ENCODE results near the gene ADORA3.

Gene ADORA3

GRCh38 chr1:111538343-111539025, 35.1 kb upstream of the ADORA3 start:
- no peak for TF ChIP-seq CTCF (conservative IDR thresholded peaks at IDR 0.05)
- no peak overlapping the region for H3K27ac ChIP-seq

- no peak for TF ChIP-seq CTCF (conservative IDR thresholded peaks at IDR 0.05)
- no peak overlapping the region for H3K27ac ChIP-seq
These were observed 32.1 kb upstream of the ADORA3 start for GRCh38 chr1:111535256-111536191.

GRCh38 chr1:111520053-111520452, 16.6 kb upstream of the ADORA3 start:
- TF ChIP-seq CTCF (conservative IDR thresholded peaks at IDR 0.05), result no peak
- H3K27ac ChIP-seq, result no peak overlapping the region

- no peak overlapping the region for H3K27ac ChIP-seq
- TF ChIP-seq CTCF (conservative IDR thresholded peaks at IDR 0.05), result no peak
These were observed 14.2 kb upstream of the ADORA3 start for GRCh38 chr1:111517469-111518225.

- TF ChIP-seq CTCF (conservative IDR thresholded peaks at IDR 0.05), result no peak
These were observed 12.6 kb upstream of the ADORA3 start for GRCh38 chr1:111516005-111516535.

GRCh38 chr1:111515291-111516004, 12.0 kb upstream of the ADORA3 start:
- TF ChIP-seq CTCF (conservative IDR thresholded peaks at IDR 0.05), result no peak
- no peak overlapping the region for H3K27ac ChIP-seq

More at GRCh38 chr1:111516005-111516535, 12.6 kb upstream of the ADORA3 start:
- H3K27ac ChIP-seq, result no peak overlapping the region
